ENCODE results near the gene PIRT.
"Not testable (repeated sequence)": the region's sequence is repeated elsewhere in the genome, so short reads cannot be mapped to it uniquely, and the experiment has no call there.

The PIRT gene

GRCh38 chr17:10837921-10838320, at the start of gene PIRT:
PIRT (minus strand) TSS chr17:10838087; CDS start chr17:10825645, 12,442 bp downstream.
- in situ Hi-C loops (cut with HindIII; ENCODE audit: low pct_unique_long_range_greater_than_20kb, low sequenced_read_pairs), result no loop called here
- TF ChIP-seq JUND (IDR thresholded peaks at IDR 0.05; ENCODE audit: low read depth), result no peak
- no peak for DNase-seq (ENCODE audit: low read depth in 1 of 2, low spot score in 1 of 2)

- DNase-seq (ENCODE audit: low read depth in 1 of 2, low spot score in 1 of 2), result no peak
- in situ Hi-C loops (cut with HindIII; ENCODE audit: low pct_unique_long_range_greater_than_20kb, low sequenced_read_pairs), result no loop called here
- no peak for TF ChIP-seq JUND (IDR thresholded peaks at IDR 0.05; ENCODE audit: low read depth)
Observed at GRCh38 chr17:10881959-10882358, 44.1 kb upstream of the PIRT start.

GRCh38 chr17:10879190-10879836, 41.4 kb upstream of the PIRT start:
- no peak for TF ChIP-seq JUND (IDR thresholded peaks at IDR 0.05; ENCODE audit: low read depth)
- in situ Hi-C loops (cut with HindIII; ENCODE audit: low pct_unique_long_range_greater_than_20kb, low sequenced_read_pairs), result no loop called here
- DNase-seq (ENCODE audit: low read depth in 1 of 2, low spot score in 1 of 2), result peak in 1 of 2 experiments; percentile 28

GRCh38 chr17:10875984-10876555, 38.2 kb upstream of the PIRT start:
- in situ Hi-C loops (cut with HindIII; ENCODE audit: low pct_unique_long_range_greater_than_20kb, low sequenced_read_pairs), result no loop called here
- peak; percentile 9 to 53 for DNase-seq (ENCODE audit: low read depth in 1 of 2, low spot score in 1 of 2)
- TF ChIP-seq JUND (IDR thresholded peaks at IDR 0.05; ENCODE audit: low read depth), result no peak

- in situ Hi-C loops (cut with HindIII; ENCODE audit: low pct_unique_long_range_greater_than_20kb, low sequenced_read_pairs), result no loop called here
- no peak for TF ChIP-seq JUND (IDR thresholded peaks at IDR 0.05; ENCODE audit: low read depth)
- DNase-seq (ENCODE audit: low read depth in 1 of 2, low spot score in 1 of 2), result peak in 1 of 2 experiments; percentile 43
Observed at GRCh38 chr17:10875430-10875851, 37.6 kb upstream of the PIRT start.

- no peak for TF ChIP-seq JUND (IDR thresholded peaks at IDR 0.05; ENCODE audit: low read depth)
- in situ Hi-C loops (cut with HindIII; ENCODE audit: low pct_unique_long_range_greater_than_20kb, low sequenced_read_pairs), result no loop called here
- DNase-seq (ENCODE audit: low read depth in 1 of 2, low spot score in 1 of 2), result no peak
Observed at GRCh38 chr17:10871914-10872313, 34.0 kb upstream of the PIRT start.

- no peak for TF ChIP-seq JUND (IDR thresholded peaks at IDR 0.05; ENCODE audit: low read depth)
- DNase-seq (ENCODE audit: low read depth in 1 of 2, low spot score in 1 of 2), result no peak
- in situ Hi-C loops (cut with HindIII; ENCODE audit: low pct_unique_long_range_greater_than_20kb, low sequenced_read_pairs), result no loop called here
Observed at GRCh38 chr17:10870336-10871050, 32.6 kb upstream of the PIRT start.

- DNase-seq (ENCODE audit: low read depth in 1 of 2, low spot score in 1 of 2); in situ Hi-C loops (cut with HindIII; ENCODE audit: low pct_unique_long_range_greater_than_20kb, low sequenced_read_pairs): not testable (repeated sequence)
Observed at GRCh38 chr17:10868744-10869143, 30.9 kb upstream of the PIRT start.

GRCh38 chr17:10859051-10859450, 21.2 kb upstream of the PIRT start:
- no peak for DNase-seq (ENCODE audit: low read depth in 1 of 2, low spot score in 1 of 2)
- in situ Hi-C loops (cut with HindIII; ENCODE audit: low pct_unique_long_range_greater_than_20kb, low sequenced_read_pairs), result no loop called here
- TF ChIP-seq JUND (IDR thresholded peaks at IDR 0.05; ENCODE audit: low read depth), result no peak

GRCh38 chr17:10857976-10858375, 20.1 kb upstream of the PIRT start:
- no peak for TF ChIP-seq JUND (IDR thresholded peaks at IDR 0.05; ENCODE audit: low read depth)
- in situ Hi-C loops (cut with HindIII; ENCODE audit: low pct_unique_long_range_greater_than_20kb, low sequenced_read_pairs), result no loop called here
- no peak for DNase-seq (ENCODE audit: low read depth in 1 of 2, low spot score in 1 of 2)

- in situ Hi-C loops (cut with HindIII; ENCODE audit: low pct_unique_long_range_greater_than_20kb, low sequenced_read_pairs); DNase-seq (ENCODE audit: low read depth in 1 of 2, low spot score in 1 of 2): not testable (repeated sequence)
Observed at GRCh38 chr17:10846636-10847035, 8.7 kb upstream of the PIRT start.

- in situ Hi-C loops (cut with HindIII; ENCODE audit: low pct_unique_long_range_greater_than_20kb, low sequenced_read_pairs), result no loop called here
- no peak for TF ChIP-seq JUND (IDR thresholded peaks at IDR 0.05; ENCODE audit: low read depth)
- DNase-seq (ENCODE audit: low read depth in 1 of 2, low spot score in 1 of 2), result no peak
Observed at GRCh38 chr17:10845388-10845751, 7.5 kb upstream of the PIRT start.

- DNase-seq (ENCODE audit: low read depth in 1 of 2, low spot score in 1 of 2), result peak; percentile 41 to 62
- in situ Hi-C loops (cut with HindIII; ENCODE audit: low pct_unique_long_range_greater_than_20kb, low sequenced_read_pairs), result no loop called here
- TF ChIP-seq JUND (IDR thresholded peaks at IDR 0.05; ENCODE audit: low read depth), result no peak
Observed at GRCh38 chr17:10844621-10845387, 6.9 kb upstream of the PIRT start.
